ENCODE results near the gene HAUS5. TPM values are rescaled to one million over a fixed set of nuclear protein-coding genes. Genes with fewer than 3 reads are reported as not detected.
"Not testable (repeated sequence)": the region's sequence is repeated elsewhere in the genome, so short reads cannot be mapped to it uniquely, and the experiment has no call there.

Gene HAUS5
- total RNA-seq, 4 donors from 2014 or later = 3.5 to 11.5 (median 10.6) TPM

- intact Hi-C loops (cut with DNase I) = no loop called here
- no peak for DNase-seq
- H3K27me3 ChIP-seq = peaks cover 0 to 9% (median 0%) of the 10 kb centered on the region in 4 donors
Measured at GRCh38 chr19:35595928-35596327, 16.6 kb upstream of the HAUS5 start.

DNA sequence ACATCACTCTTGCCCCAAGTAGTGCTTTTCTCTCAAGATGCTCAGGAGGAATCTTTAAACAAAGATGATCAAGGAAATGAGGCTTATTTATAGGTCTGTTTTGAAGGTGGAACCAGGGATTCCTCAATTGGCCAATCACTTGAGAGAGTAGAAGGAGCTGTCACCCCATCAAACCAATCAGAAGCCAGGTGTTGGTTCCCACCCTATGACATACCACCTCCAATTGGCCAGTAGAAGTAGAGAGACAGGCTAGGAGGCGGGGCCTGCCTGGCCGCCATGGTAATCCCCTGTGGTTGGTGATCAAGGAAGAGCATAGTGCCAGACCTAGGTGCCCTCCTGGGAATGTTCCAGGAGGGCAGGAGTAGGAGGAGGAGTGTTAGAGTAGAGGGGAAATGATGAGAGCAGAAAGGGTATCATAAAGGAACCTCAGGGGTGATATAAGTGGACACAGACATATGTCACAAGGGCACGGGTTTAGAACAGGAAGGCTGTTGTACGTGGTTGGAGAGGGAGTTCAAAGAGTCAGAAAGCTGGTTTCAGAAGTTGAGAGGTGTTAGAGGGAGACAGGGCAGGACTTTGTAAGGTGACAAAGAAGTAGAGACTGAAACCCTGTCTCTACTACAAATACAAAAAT is 16.1 kb upstream of the HAUS5 start:
- DNase-seq = no peak
- intact Hi-C loops (cut with DNase I) = no loop called here
- 58 to 71% methylated on average over 4 of the region's 4 CpGs for WGBS, 2 donors

More at GRCh38 chr19:35595928-35596327, 16.6 kb upstream of the HAUS5 start:
- Histone ChIP-seq H3K36me3 (no peaks in the 10 kb centered on the region), H3K9me3 (no peaks in the 10 kb centered on the region), H3K27ac (no peak overlapping the region), H3K4me1 (no peaks in the 10 kb centered on the region), H3K4me3 (no peak overlapping the region)
- 91 to 100% methylated on average over 1 of the region's 1 CpG for WGBS, 2 donors
- TF ChIP-seq POLR2A (IDR thresholded peaks at IDR 0.05) = no peak
- TF ChIP-seq CTCF (IDR thresholded peaks at IDR 0.05) = no peak

GRCh38 chr19:35601971-35602370 is 10.6 kb upstream of the HAUS5 start:
- intact Hi-C loops (cut with DNase I) = no loop called here
- no peaks in the 10 kb centered on the region for H3K4me1 ChIP-seq
- DNase-seq = no peak
- no peaks in the 10 kb centered on the region for H3K27me3 ChIP-seq
- 80% methylated on average over 3 of the region's 3 CpGs; no CpG with 5 or more reads in 1 of the 2 donors for WGBS, 2 donors
- H3K27ac ChIP-seq = no peak overlapping the region
- H3K9me3 ChIP-seq = peaks cover 0 to 1% (median 0%) of the 10 kb centered on the region in 3 donors
- no peak overlapping the region for H3K4me3 ChIP-seq
- no peak for TF ChIP-seq POLR2A (IDR thresholded peaks at IDR 0.05)
- TF ChIP-seq CTCF (IDR thresholded peaks at IDR 0.05) = no peak
- H3K36me3 ChIP-seq = no peaks in the 10 kb centered on the region

More for the DNA sequence above, 16.1 kb upstream of the HAUS5 start:
- no peaks in the 10 kb centered on the region for H3K36me3 ChIP-seq
- H3K4me3 ChIP-seq = no peak overlapping the region
- H3K9me3 ChIP-seq = no peaks in the 10 kb centered on the region
- H3K27ac ChIP-seq = no peak overlapping the region
- TF ChIP-seq CTCF (IDR thresholded peaks at IDR 0.05) (no peak), POLR2A (IDR thresholded peaks at IDR 0.05) (no peak)
- peaks cover 0 to 9% (median 0%) of the 10 kb centered on the region in 4 donors for H3K27me3 ChIP-seq
- H3K4me1 ChIP-seq = no peaks in the 10 kb centered on the region

DNA sequence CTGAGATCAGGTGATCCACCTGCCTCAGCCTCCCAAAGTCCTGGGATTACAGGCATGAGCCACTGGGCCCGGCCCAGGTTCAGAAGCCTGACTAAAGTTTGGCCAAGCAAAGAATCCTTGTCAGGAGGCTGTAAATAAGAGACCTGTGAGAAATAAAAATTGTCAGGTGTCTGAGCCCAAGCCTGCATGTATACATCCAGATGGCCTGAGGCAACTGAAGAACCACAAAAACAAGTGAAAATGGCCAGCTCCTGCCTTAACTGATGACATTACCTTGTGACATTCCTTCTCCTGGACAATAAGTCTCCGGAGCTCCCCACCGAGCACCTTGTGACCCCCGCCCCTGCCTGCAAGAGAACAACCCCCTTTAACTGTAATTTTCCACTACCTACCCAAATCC is 8.1 kb upstream of the HAUS5 start:
- H3K4me1 ChIP-seq; H3K9me3 ChIP-seq; H3K27ac ChIP-seq; H3K27me3 ChIP-seq; intact Hi-C loops (cut with DNase I); DNase-seq; H3K36me3 ChIP-seq; H3K4me3 ChIP-seq: not testable (repeated sequence)
- WGBS, 2 donors = 74 to 81% methylated on average over 3 of the region's 4 CpGs

DNA sequence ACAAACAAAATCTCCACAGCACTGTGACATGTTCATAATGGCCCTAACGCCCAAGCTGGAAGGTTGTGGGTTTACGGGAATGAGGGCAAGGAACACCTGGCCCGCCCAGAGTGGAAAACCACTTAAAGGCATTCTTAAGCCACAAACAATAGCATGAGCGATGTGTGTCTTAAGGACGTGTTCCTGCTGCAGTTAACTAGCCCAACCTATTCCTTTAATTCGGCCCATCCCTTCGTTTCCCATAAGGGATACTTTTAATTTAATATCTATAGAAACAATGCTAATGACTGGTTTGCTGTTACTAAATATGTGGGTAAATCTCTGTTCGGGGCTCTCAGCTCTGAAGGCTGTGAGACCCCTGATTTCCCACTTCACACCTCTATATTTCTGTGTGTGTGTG is 5.4 kb upstream of the HAUS5 start:
- H3K4me1 ChIP-seq; H3K36me3 ChIP-seq; H3K4me3 ChIP-seq; H3K27me3 ChIP-seq; H3K9me3 ChIP-seq; intact Hi-C loops (cut with DNase I); DNase-seq; H3K27ac ChIP-seq: not testable (repeated sequence)
- WGBS, 2 donors = 83 to 93% methylated on average over 7 to 8 of the region's 8 CpGs

- H3K4me3 ChIP-seq = no peak overlapping the region
- no peak overlapping the region for H3K27ac ChIP-seq
- WGBS, 2 donors = 66 to 69% methylated on average over 3 of the region's 3 CpGs
- peaks cover 0 to 7% (median 4%) of the 10 kb centered on the region in 3 donors for H3K4me1 ChIP-seq
- H3K27me3 ChIP-seq = no peaks in the 10 kb centered on the region
- H3K9me3 ChIP-seq = peaks cover 0 to 8% (median 8%) of the 10 kb centered on the region in 3 donors
- DNase-seq = no peak
- H3K36me3 ChIP-seq = no peaks in the 10 kb centered on the region
- intact Hi-C loops (cut with DNase I) = no loop called here
- TF ChIP-seq CTCF (IDR thresholded peaks at IDR 0.05) = no peak
- no peak for TF ChIP-seq POLR2A (IDR thresholded peaks at IDR 0.05)
Measured at GRCh38 chr19:35607661-35608060, 4.9 kb upstream of the HAUS5 start.
